EH (cell line): Measurements from ENCODE around the gene TGIF2LY.
"Not testable (repeated sequence)": the region's sequence is repeated elsewhere in the genome, so short reads cannot be mapped to it uniquely, and the experiment has no call there.

Experiments used
- DNase-seq: peaks from one replicate; pipeline ENCODE4 v3.0.0-alpha.2; 2015; ENCODE audit warnings: low read depth

TGIF2LY gene

GRCh38 chrY:3578767-3579166 is at the start of gene TGIF2LY:
TSS of gene TGIF2LY (plus strand) at chrY:3579067. CDS start at chrY:3579245, 178 bp downstream.
- not testable (repeated sequence) for DNase-seq
